HEK293 (cell line): ENCODE results near the gene SNX20.

Experiments used
- KLF8 ChIP-seq: fragments of 450-650 bp; formaldehyde crosslinking; IDR thresholded peaks from 2 replicates; pipeline ENCODE4 v1.5.1; 2016; ENCODE audit warnings: missing biosample characterization, missing genetic modification characterization
- MZF1 ChIP-seq: fragments of 450-650 bp; formaldehyde crosslinking; IDR thresholded peaks from 2 replicates; pipeline ENCODE4 v1.5.1; 2017; ENCODE audit warnings: missing biosample characterization, missing genetic modification characterization, borderline replicate concordance
- SP3 ChIP-seq: fragments of 450-650 bp; formaldehyde crosslinking; IDR thresholded peaks from 2 replicates; pipeline ENCODE4 v1.5.1; 2016; ENCODE audit warnings: missing biosample characterization, missing genetic modification characterization
- TRIM28 ChIP-seq: IDR thresholded peaks from 2 replicates; pipeline ENCODE4 v1.6.1; 2011; ENCODE audit warnings: low read length, control low read depth, borderline replicate concordance
- ZBTB21 ChIP-seq: fragments of 450-650 bp; formaldehyde crosslinking; IDR thresholded peaks from 2 replicates; pipeline ENCODE4 v1.5.1; 2017; ENCODE audit warnings: missing biosample characterization, missing genetic modification characterization
- ZBTB8A ChIP-seq: fragments of 450-650 bp; formaldehyde crosslinking; IDR thresholded peaks from 2 replicates; pipeline ENCODE4 v1.5.1; 2016; ENCODE audit warnings: missing biosample characterization, missing genetic modification characterization
- ZIC2 ChIP-seq: fragments of 450-650 bp; formaldehyde crosslinking; IDR thresholded peaks from 2 replicates; pipeline ENCODE4 v1.5.1; 2016; ENCODE audit warnings: missing biosample characterization, missing genetic modification characterization
- ZNF175 ChIP-seq: fragments of 450-650 bp; formaldehyde crosslinking; IDR thresholded peaks from 2 replicates; pipeline ENCODE4 v1.5.1; 2016; ENCODE audit warnings: missing biosample characterization, missing genetic modification characterization
- ZNF2 ChIP-seq: fragments of 450-650 bp; formaldehyde crosslinking; IDR thresholded peaks from 2 replicates; pipeline ENCODE4 v1.5.1; 2016; ENCODE audit warnings: missing biosample characterization, missing genetic modification characterization
- ZNF335 ChIP-seq: fragments of 450-650 bp; formaldehyde crosslinking; conservative IDR thresholded peaks from 2 replicates; pipeline ENCODE4 v1.5.1; 2016; ENCODE audit warnings: missing biosample characterization, missing genetic modification characterization
- ZNF416 ChIP-seq: fragments of 450-650 bp; formaldehyde crosslinking; IDR thresholded peaks from 2 replicates; pipeline ENCODE4 v1.5.1; 2016; ENCODE audit warnings: missing biosample characterization, missing genetic modification characterization
- ZNF514 ChIP-seq: fragments of 450-650 bp; formaldehyde crosslinking; IDR thresholded peaks from 2 replicates; pipeline ENCODE4 v1.5.1; 2016; ENCODE audit warnings: missing biosample characterization, missing genetic modification characterization
- ZNF529 ChIP-seq: fragments of 450-650 bp; formaldehyde crosslinking; IDR thresholded peaks from 2 replicates; pipeline ENCODE4 v1.5.1; 2017; ENCODE audit warnings: missing genetic modification characterization, missing biosample characterization; ENCODE audit not compliant: insufficient replicate concordance
- ZNF571 ChIP-seq: fragments of 450-650 bp; formaldehyde crosslinking; IDR thresholded peaks from 2 replicates; pipeline ENCODE4 v1.5.0; 2017; ENCODE audit warnings: missing biosample characterization, missing genetic modification characterization
- ZNF654 ChIP-seq: fragments of 450-650 bp; formaldehyde crosslinking; IDR thresholded peaks from 2 replicates; pipeline ENCODE4 v1.5.1; 2016; ENCODE audit warnings: low read depth, missing biosample characterization, missing genetic modification characterization
- ZNF76 ChIP-seq: fragments of 450-650 bp; formaldehyde crosslinking; IDR thresholded peaks from 2 replicates; pipeline ENCODE4; 2016; ENCODE audit warnings: low read depth, missing biosample characterization, missing genetic modification characterization, borderline replicate concordance
- TF ChIP-seq, protein P1 (sequence below): fragments of 450-650 bp; formaldehyde crosslinking; conservative IDR thresholded peaks from 2 replicates; pipeline ENCODE4 v1.5.1; 2016; ENCODE audit warnings: low read depth, missing biosample characterization, missing genetic modification characterization
- TF ChIP-seq, protein P2 (sequence below): fragments of 450-650 bp; formaldehyde crosslinking; IDR thresholded peaks from 2 replicates; pipeline ENCODE4 v1.5.1; 2016; ENCODE audit warnings: missing biosample characterization, missing genetic modification characterization
- TF ChIP-seq, protein P3 (sequence below): fragments of 450-650 bp; formaldehyde crosslinking; IDR thresholded peaks from 2 replicates; pipeline ENCODE4 v1.5.1; 2016; ENCODE audit warnings: missing biosample characterization, missing genetic modification characterization
- TF ChIP-seq, protein P4 (sequence below): fragments of 450-650 bp; formaldehyde crosslinking; IDR thresholded peaks from 2 replicates; pipeline ENCODE4 v1.5.0; 2017; ENCODE audit warnings: missing biosample characterization, missing genetic modification characterization, borderline replicate concordance
- TF ChIP-seq, protein P5 (sequence below): fragments of 450-650 bp; formaldehyde crosslinking; IDR thresholded peaks from 2 replicates; pipeline ENCODE4 v1.5.1; 2016; ENCODE audit warnings: missing biosample characterization, missing genetic modification characterization, low read depth
- TF ChIP-seq, protein P6 (sequence below): fragments of 450-650 bp; formaldehyde crosslinking; IDR thresholded peaks from 2 replicates; pipeline ENCODE4 v1.5.1; 2016; ENCODE audit warnings: missing biosample characterization, missing genetic modification characterization
- TF ChIP-seq, protein P7 (sequence below): IDR thresholded peaks from 2 replicates; pipeline ENCODE4 v1.6.1; 2011; ENCODE audit warnings: mild to moderate bottlenecking, low read depth, low read length, borderline replicate concordance

SNX20 gene

DNA sequence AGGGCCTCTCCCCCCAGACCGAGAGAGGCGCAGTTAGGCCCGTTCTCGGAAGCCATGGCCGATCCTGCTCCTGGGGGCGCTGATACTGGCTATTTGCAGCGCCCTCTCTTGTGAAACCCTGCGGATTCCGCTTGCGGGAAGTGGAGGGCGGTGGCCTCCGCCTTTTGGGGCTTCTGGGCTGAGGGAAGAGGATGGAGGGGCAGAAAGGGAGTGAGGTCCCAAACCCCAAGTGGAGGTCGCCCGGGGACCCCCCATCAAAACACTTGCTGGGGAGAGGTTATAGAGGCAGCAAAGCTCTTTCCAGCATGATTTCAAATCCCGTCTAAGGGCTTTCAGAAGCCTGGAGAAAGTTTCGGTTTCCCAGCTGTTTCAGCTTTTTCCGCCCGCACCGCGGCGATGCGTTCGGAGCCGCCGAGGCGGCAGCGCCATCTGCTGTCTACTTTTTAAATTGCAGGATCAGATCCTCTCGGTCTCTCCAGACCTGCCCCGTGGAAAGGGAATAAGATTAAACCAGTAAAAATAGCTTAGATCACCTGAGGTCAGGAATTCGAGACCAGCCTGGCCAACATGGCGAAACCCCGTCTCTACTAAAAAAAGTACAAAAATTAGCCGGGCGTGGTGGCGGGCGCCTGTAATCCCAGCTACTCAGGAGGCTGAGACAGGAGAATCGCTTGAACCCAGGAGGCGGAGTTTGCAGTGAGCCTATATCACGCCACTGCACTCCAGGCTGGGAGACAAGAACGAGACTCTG lies 15.8 kb downstream of the SNX20 start (continued):
- TF ChIP-seq, protein P1, sequence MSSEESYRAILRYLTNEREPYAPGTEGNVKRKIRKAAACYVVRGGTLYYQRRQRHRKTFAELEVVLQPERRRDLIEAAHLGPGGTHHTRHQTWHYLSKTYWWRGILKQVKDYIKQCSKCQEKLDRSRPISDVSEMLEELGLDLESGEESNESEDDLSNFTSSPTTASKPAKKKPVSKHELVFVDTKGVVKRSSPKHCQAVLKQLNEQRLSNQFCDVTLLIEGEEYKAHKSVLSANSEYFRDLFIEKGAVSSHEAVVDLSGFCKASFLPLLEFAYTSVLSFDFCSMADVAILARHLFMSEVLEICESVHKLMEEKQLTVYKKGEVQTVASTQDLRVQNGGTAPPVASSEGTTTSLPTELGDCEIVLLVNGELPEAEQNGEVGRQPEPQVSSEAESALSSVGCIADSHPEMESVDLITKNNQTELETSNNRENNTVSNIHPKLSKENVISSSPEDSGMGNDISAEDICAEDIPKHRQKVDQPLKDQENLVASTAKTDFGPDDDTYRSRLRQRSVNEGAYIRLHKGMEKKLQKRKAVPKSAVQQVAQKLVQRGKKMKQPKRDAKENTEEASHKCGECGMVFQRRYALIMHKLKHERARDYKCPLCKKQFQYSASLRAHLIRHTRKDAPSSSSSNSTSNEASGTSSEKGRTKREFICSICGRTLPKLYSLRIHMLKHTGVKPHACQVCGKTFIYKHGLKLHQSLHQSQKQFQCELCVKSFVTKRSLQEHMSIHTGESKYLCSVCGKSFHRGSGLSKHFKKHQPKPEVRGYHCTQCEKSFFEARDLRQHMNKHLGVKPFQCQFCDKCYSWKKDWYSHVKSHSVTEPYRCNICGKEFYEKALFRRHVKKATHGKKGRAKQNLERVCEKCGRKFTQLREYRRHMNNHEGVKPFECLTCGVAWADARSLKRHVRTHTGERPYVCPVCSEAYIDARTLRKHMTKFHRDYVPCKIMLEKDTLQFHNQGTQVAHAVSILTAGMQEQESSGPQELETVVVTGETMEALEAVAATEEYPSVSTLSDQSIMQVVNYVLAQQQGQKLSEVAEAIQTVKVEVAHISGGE (tag by site-specific recombination): no peak
- no peak for TF ChIP-seq ZBTB21 (tag by site-specific recombination)
- TF ChIP-seq, protein P2, sequence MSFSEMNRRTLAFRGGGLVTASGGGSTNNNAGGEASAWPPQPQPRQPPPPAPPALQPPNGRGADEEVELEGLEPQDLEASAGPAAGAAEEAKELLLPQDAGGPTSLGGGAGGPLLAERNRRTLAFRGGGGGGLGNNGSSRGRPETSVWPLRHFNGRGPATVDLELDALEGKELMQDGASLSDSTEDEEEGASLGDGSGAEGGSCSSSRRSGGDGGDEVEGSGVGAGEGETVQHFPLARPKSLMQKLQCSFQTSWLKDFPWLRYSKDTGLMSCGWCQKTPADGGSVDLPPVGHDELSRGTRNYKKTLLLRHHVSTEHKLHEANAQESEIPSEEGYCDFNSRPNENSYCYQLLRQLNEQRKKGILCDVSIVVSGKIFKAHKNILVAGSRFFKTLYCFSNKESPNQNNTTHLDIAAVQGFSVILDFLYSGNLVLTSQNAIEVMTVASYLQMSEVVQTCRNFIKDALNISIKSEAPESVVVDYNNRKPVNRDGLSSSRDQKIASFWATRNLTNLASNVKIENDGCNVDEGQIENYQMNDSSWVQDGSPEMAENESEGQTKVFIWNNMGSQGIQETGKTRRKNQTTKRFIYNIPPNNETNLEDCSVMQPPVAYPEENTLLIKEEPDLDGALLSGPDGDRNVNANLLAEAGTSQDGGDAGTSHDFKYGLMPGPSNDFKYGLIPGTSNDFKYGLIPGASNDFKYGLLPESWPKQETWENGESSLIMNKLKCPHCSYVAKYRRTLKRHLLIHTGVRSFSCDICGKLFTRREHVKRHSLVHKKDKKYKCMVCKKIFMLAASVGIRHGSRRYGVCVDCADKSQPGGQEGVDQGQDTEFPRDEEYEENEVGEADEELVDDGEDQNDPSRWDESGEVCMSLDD (tag by site-specific recombination): no peak
- no peak for TF ChIP-seq ZBTB8A (tag by site-specific recombination)
- TF ChIP-seq ZNF335 (tag by site-specific recombination): peak; percentile 26; the same call in 1 of the 2 replicates
- no peak for TF ChIP-seq ZNF2
- TF ChIP-seq, protein P3, sequence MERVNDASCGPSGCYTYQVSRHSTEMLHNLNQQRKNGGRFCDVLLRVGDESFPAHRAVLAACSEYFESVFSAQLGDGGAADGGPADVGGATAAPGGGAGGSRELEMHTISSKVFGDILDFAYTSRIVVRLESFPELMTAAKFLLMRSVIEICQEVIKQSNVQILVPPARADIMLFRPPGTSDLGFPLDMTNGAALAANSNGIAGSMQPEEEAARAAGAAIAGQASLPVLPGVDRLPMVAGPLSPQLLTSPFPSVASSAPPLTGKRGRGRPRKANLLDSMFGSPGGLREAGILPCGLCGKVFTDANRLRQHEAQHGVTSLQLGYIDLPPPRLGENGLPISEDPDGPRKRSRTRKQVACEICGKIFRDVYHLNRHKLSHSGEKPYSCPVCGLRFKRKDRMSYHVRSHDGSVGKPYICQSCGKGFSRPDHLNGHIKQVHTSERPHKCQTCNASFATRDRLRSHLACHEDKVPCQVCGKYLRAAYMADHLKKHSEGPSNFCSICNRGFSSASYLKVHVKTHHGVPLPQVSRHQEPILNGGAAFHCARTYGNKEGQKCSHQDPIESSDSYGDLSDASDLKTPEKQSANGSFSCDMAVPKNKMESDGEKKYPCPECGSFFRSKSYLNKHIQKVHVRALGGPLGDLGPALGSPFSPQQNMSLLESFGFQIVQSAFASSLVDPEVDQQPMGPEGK (tag by site-specific recombination): no peak
- no peak for TF ChIP-seq MZF1 (tag by site-specific recombination)
- TF ChIP-seq SP3: no peak
- TF ChIP-seq, protein P4, sequence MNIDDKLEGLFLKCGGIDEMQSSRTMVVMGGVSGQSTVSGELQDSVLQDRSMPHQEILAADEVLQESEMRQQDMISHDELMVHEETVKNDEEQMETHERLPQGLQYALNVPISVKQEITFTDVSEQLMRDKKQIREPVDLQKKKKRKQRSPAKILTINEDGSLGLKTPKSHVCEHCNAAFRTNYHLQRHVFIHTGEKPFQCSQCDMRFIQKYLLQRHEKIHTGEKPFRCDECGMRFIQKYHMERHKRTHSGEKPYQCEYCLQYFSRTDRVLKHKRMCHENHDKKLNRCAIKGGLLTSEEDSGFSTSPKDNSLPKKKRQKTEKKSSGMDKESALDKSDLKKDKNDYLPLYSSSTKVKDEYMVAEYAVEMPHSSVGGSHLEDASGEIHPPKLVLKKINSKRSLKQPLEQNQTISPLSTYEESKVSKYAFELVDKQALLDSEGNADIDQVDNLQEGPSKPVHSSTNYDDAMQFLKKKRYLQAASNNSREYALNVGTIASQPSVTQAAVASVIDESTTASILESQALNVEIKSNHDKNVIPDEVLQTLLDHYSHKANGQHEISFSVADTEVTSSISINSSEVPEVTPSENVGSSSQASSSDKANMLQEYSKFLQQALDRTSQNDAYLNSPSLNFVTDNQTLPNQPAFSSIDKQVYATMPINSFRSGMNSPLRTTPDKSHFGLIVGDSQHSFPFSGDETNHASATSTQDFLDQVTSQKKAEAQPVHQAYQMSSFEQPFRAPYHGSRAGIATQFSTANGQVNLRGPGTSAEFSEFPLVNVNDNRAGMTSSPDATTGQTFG (tag by site-specific recombination): no peak
- TF ChIP-seq, protein P5, sequence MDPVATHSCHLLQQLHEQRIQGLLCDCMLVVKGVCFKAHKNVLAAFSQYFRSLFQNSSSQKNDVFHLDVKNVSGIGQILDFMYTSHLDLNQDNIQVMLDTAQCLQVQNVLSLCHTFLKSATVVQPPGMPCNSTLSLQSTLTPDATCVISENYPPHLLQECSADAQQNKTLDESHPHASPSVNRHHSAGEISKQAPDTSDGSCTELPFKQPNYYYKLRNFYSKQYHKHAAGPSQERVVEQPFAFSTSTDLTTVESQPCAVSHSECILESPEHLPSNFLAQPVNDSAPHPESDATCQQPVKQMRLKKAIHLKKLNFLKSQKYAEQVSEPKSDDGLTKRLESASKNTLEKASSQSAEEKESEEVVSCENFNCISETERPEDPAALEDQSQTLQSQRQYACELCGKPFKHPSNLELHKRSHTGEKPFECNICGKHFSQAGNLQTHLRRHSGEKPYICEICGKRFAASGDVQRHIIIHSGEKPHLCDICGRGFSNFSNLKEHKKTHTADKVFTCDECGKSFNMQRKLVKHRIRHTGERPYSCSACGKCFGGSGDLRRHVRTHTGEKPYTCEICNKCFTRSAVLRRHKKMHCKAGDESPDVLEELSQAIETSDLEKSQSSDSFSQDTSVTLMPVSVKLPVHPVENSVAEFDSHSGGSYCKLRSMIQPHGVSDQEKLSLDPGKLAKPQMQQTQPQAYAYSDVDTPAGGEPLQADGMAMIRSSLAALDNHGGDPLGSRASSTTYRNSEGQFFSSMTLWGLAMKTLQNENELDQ: no peak
- TF ChIP-seq ZNF514: no peak
- no peak for TF ChIP-seq TRIM28
- TF ChIP-seq KLF8 (tag by site-specific recombination): no peak
- no peak for TF ChIP-seq ZNF416
- TF ChIP-seq ZNF76 (tag by site-specific recombination): no peak
- TF ChIP-seq, protein P6, sequence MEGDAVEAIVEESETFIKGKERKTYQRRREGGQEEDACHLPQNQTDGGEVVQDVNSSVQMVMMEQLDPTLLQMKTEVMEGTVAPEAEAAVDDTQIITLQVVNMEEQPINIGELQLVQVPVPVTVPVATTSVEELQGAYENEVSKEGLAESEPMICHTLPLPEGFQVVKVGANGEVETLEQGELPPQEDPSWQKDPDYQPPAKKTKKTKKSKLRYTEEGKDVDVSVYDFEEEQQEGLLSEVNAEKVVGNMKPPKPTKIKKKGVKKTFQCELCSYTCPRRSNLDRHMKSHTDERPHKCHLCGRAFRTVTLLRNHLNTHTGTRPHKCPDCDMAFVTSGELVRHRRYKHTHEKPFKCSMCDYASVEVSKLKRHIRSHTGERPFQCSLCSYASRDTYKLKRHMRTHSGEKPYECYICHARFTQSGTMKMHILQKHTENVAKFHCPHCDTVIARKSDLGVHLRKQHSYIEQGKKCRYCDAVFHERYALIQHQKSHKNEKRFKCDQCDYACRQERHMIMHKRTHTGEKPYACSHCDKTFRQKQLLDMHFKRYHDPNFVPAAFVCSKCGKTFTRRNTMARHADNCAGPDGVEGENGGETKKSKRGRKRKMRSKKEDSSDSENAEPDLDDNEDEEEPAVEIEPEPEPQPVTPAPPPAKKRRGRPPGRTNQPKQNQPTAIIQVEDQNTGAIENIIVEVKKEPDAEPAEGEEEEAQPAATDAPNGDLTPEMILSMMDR (tag by site-specific recombination): peak; percentile 66
- TF ChIP-seq ZNF571: no peak
- TF ChIP-seq ZIC2 (tag by site-specific recombination): no peak
- TF ChIP-seq ZNF654 (tag by site-specific recombination): peak; percentile 76
- no peak for TF ChIP-seq ZNF529 (tag by site-specific recombination)
- TF ChIP-seq, protein P7, sequence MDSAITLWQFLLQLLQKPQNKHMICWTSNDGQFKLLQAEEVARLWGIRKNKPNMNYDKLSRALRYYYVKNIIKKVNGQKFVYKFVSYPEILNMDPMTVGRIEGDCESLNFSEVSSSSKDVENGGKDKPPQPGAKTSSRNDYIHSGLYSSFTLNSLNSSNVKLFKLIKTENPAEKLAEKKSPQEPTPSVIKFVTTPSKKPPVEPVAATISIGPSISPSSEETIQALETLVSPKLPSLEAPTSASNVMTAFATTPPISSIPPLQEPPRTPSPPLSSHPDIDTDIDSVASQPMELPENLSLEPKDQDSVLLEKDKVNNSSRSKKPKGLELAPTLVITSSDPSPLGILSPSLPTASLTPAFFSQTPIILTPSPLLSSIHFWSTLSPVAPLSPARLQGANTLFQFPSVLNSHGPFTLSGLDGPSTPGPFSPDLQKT: no peak
- no peak for TF ChIP-seq ZNF175 (tag by site-specific recombination)
